Measurements from ENCODE around the gene MYO1D. TPM values are rescaled to one million over a fixed set of nuclear protein-coding genes. Genes with fewer than 3 reads are reported as not detected.

The MYO1D gene
- total RNA-seq, 2 donors from 2014 or later = 42.9 to 43.7 TPM

GRCh38 chr17:32693194-32693897 lies 183.6 kb downstream of the MYO1D start:
- Histone ChIP-seq H3K36me3 (ENCODE audit: control insufficient read depth, insufficient read depth, low read length) (no peaks in the 10 kb centered on the region), H3K9ac (ENCODE audit: extremely low read depth, low read length, poor library complexity, severe bottlenecking) (no peak overlapping the region), H3K27ac (ENCODE audit: low read depth, low read length) (no peak overlapping the region), H3K4me3 (ENCODE audit: low read length) (no peak overlapping the region), H3K4me1 (ENCODE audit: control insufficient read depth, insufficient read depth, low read length) (no peaks in the 10 kb centered on the region), H3K9me3 (ENCODE audit: control insufficient read depth, low read length) (peaks cover 14% of the 10 kb centered on the region), H3K27me3 (ENCODE audit: control insufficient read depth, insufficient read depth, low read length, poor library complexity, severe bottlenecking) (no peaks in the 10 kb centered on the region)
- no peaks in the 10 kb centered on the region for H3K27me3 Mint-ChIP-seq (ENCODE audit: insufficient read depth)
- DNase-seq = no peak
- no peak overlapping the region for H3K4me3 Mint-ChIP-seq
- H3K9me3 Mint-ChIP-seq = peaks cover 11% of the 10 kb centered on the region
- TF ChIP-seq, protein P1, sequence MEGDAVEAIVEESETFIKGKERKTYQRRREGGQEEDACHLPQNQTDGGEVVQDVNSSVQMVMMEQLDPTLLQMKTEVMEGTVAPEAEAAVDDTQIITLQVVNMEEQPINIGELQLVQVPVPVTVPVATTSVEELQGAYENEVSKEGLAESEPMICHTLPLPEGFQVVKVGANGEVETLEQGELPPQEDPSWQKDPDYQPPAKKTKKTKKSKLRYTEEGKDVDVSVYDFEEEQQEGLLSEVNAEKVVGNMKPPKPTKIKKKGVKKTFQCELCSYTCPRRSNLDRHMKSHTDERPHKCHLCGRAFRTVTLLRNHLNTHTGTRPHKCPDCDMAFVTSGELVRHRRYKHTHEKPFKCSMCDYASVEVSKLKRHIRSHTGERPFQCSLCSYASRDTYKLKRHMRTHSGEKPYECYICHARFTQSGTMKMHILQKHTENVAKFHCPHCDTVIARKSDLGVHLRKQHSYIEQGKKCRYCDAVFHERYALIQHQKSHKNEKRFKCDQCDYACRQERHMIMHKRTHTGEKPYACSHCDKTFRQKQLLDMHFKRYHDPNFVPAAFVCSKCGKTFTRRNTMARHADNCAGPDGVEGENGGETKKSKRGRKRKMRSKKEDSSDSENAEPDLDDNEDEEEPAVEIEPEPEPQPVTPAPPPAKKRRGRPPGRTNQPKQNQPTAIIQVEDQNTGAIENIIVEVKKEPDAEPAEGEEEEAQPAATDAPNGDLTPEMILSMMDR (conservative IDR thresholded peaks at IDR 0.05) = no peak
- H3K27ac Mint-ChIP-seq = no peak overlapping the region
- WGBS, 2 experiments (ENCODE audit: insufficient coverage in 1 of 2, insufficient read length in 1 of 2) = 95 to 100% methylated on average over 2 to 5 of the region's 5 CpGs
- peaks cover 3% of the 10 kb centered on the region for H3K4me1 Mint-ChIP-seq
- peaks cover 18% of the 10 kb centered on the region for H3K36me3 Mint-ChIP-seq (ENCODE audit: low read depth)

DNA sequence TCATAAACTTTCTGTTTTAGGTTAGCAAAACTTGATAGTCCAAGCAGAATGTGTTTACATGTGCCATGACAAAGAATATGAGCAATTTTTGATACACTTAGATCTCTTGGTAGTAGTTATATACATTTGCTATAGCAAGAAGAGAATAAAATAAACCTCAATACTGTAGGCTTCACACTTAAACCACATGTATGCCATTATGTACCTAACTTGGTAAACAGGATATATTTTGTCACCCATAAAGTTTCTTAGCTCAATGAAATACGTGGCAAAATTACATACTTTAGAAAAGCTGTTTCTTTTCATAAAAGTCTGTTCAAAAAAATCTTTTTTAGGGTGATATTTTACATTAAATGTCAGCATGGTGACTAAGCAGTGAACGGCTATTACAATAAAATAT lies 184.7 kb downstream of the MYO1D start:
- peaks cover 11% of the 10 kb centered on the region for H3K9me3 Mint-ChIP-seq
- DNase-seq = no peak
- H3K27me3 Mint-ChIP-seq (ENCODE audit: insufficient read depth) = no peaks in the 10 kb centered on the region
- WGBS, 2 experiments (ENCODE audit: insufficient coverage in 1 of 2, insufficient read length in 1 of 2) = 90% methylated on average over 1 of the region's 2 CpGs; no CpG with 5 or more reads in 1 of the 2 experiments
- TF ChIP-seq, protein P1 (conservative IDR thresholded peaks at IDR 0.05) = no peak
- H3K9me3 ChIP-seq (ENCODE audit: control insufficient read depth, low read length) = peaks cover 14% of the 10 kb centered on the region
- H3K4me1 Mint-ChIP-seq = peaks cover 7% of the 10 kb centered on the region
- H3K27ac Mint-ChIP-seq = no peak overlapping the region
- H3K27me3 ChIP-seq (ENCODE audit: control insufficient read depth, insufficient read depth, low read length, poor library complexity, severe bottlenecking) = no peaks in the 10 kb centered on the region
- no peak overlapping the region for H3K4me3 Mint-ChIP-seq
- H3K36me3 Mint-ChIP-seq (ENCODE audit: low read depth) = peaks cover 23% of the 10 kb centered on the region
- no peak overlapping the region for H3K27ac ChIP-seq (ENCODE audit: low read depth, low read length)
- H3K4me1 ChIP-seq (ENCODE audit: control insufficient read depth, insufficient read depth, low read length) = no peaks in the 10 kb centered on the region
- H3K36me3 ChIP-seq (ENCODE audit: control insufficient read depth, insufficient read depth, low read length) = no peaks in the 10 kb centered on the region
- no peak overlapping the region for H3K9ac ChIP-seq (ENCODE audit: extremely low read depth, low read length, poor library complexity, severe bottlenecking)
- no peak overlapping the region for H3K4me3 ChIP-seq (ENCODE audit: low read length)

DNA sequence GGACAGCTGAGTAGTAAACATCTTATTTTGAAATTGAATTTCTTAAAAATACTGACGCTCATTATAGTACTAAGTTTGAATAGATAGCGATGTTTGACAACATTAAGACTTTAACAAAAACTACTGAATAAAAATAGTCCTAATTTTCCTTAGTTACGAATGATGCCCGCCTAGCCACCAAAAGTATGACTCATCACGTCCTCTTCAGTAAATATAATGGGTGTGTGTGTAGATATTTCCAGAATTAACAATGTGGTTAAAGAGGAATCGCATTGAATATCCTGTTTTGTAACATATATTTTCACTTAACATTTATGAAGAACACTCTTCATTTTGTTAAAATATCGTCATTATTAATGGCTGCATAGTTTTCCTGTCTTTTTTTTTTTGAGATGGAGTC lies 187.6 kb downstream of the MYO1D start:
- TF ChIP-seq, protein P1 (conservative IDR thresholded peaks at IDR 0.05) = no peak
- H3K4me3 ChIP-seq (ENCODE audit: low read length) = no peak overlapping the region
- DNase-seq = no peak
- Mint-ChIP-seq H3K27me3 (ENCODE audit: insufficient read depth) (no peaks in the 10 kb centered on the region), H3K36me3 (ENCODE audit: low read depth) (peaks cover 26% of the 10 kb centered on the region), H3K9me3 (peaks cover 14% of the 10 kb centered on the region), H3K27ac (no peak overlapping the region), H3K4me1 (peaks cover 7% of the 10 kb centered on the region), H3K4me3 (no peak overlapping the region)
- WGBS, 2 experiments (ENCODE audit: insufficient coverage in 1 of 2, insufficient read length in 1 of 2) = 90 to 96% methylated on average over 3 to 7 of the region's 7 CpGs
- no peak overlapping the region for H3K9ac ChIP-seq (ENCODE audit: extremely low read depth, low read length, poor library complexity, severe bottlenecking)
- no peaks in the 10 kb centered on the region for H3K4me1 ChIP-seq (ENCODE audit: control insufficient read depth, insufficient read depth, low read length)
- peaks cover 15% of the 10 kb centered on the region for H3K9me3 ChIP-seq (ENCODE audit: control insufficient read depth, low read length)
- no peak overlapping the region for H3K27ac ChIP-seq (ENCODE audit: low read depth, low read length)
- H3K36me3 ChIP-seq (ENCODE audit: control insufficient read depth, insufficient read depth, low read length) = no peaks in the 10 kb centered on the region
- no peaks in the 10 kb centered on the region for H3K27me3 ChIP-seq (ENCODE audit: control insufficient read depth, insufficient read depth, low read length, poor library complexity, severe bottlenecking)
